PFSK-1 (cell line): Measurements from ENCODE around the gene ERCC8.

Experiments
- FOXP2 ChIP-seq: optimal IDR thresholded peaks from 2 replicates; pipeline ENCODE3; 2011; ENCODE audit warnings: borderline replicate concordance, control low read depth, inconsistent platforms; ENCODE audit not compliant: insufficient read depth; ENCODE audit errors: extremely low read length, extremely low read depth
- POLR2AphosphoS5 ChIP-seq: IDR thresholded peaks from 2 replicates; pipeline ENCODE4 v1.6.1; 2012; ENCODE audit warnings: low read depth, mild to moderate bottlenecking, control low read depth, low read length, moderate library complexity
- REST ChIP-seq, 2 experiments: IDR thresholded peaks; 2 replicates each; pipeline versions ENCODE4 v1.6.1 to v1.8.0; 2011 to 2012; ENCODE audit warnings: low read depth in 2 of 2, low read length in 2 of 2, control low read depth in 1 of 2, inconsistent platforms in 1 of 2, mild to moderate bottlenecking in 1 of 2, moderate library complexity in 1 of 2; ENCODE audit not compliant: insufficient read depth in 1 of 2
- SIN3A ChIP-seq: IDR thresholded peaks from 2 replicates; pipeline ENCODE4 v1.6.1; 2012; ENCODE audit warnings: mild to moderate bottlenecking, low read length, moderate library complexity, borderline replicate concordance; ENCODE audit not compliant: insufficient read depth
- TAF1 ChIP-seq: IDR thresholded peaks from 2 replicates; pipeline ENCODE4 v1.6.1; 2012; ENCODE audit warnings: low read length, control low read depth, borderline replicate concordance; ENCODE audit not compliant: insufficient read depth

Gene ERCC8

GRCh38 chr5:60980511-60980910 lies 35.6 kb upstream of the ERCC8 start:
- TF ChIP-seq SIN3A (no peak), POLR2AphosphoS5 (no peak), TAF1 (no peak), FOXP2 (no peak), REST (IDR thresholded peaks at IDR 0.05; ENCODE audit: insufficient read depth in 1 of 2, low read depth in 2 of 2, low read length in 2 of 2) (no peak)

GRCh38 chr5:60978968-60979367 lies 34.1 kb upstream of the ERCC8 start:
- TF ChIP-seq POLR2AphosphoS5 = no peak
- no peak for TF ChIP-seq REST (IDR thresholded peaks at IDR 0.05; ENCODE audit: insufficient read depth in 1 of 2, low read depth in 2 of 2, low read length in 2 of 2)
- no peak for TF ChIP-seq TAF1
- no peak for TF ChIP-seq SIN3A
- TF ChIP-seq FOXP2 = no peak

GRCh38 chr5:60977956-60978737 lies 33.3 kb upstream of the ERCC8 start:
- no peak for TF ChIP-seq SIN3A
- TF ChIP-seq REST (IDR thresholded peaks at IDR 0.05; ENCODE audit: insufficient read depth in 1 of 2, low read depth in 2 of 2, low read length in 2 of 2) = no peak

- TF ChIP-seq SIN3A (no peak), POLR2AphosphoS5 (no peak), REST (IDR thresholded peaks at IDR 0.05; ENCODE audit: insufficient read depth in 1 of 2, low read depth in 2 of 2, low read length in 2 of 2) (no peak), FOXP2 (no peak), TAF1 (no peak)
Measured at GRCh38 chr5:60972231-60972630, 27.4 kb upstream of the ERCC8 start.

GRCh38 chr5:60961685-60962084 lies 16.8 kb upstream of the ERCC8 start:
- TF ChIP-seq TAF1 = no peak
- no peak for TF ChIP-seq SIN3A
- TF ChIP-seq REST (IDR thresholded peaks at IDR 0.05; ENCODE audit: insufficient read depth in 1 of 2, low read depth in 2 of 2, low read length in 2 of 2) = no peak
- TF ChIP-seq FOXP2 = no peak
- TF ChIP-seq POLR2AphosphoS5 = no peak
